Tibial nerve (tissue), 4 donors: ENCODE measurements around the gene FGF14.

Source experiments
- CTCF ChIP-seq, 5 experiments: fragments of 200-600 bp in 3 of 5; fragments of 450-650 bp in 2 of 5; sonication (generic) in 3 of 5; IDR thresholded peaks; one replicate each; pipeline ENCODE4 v1.5.1; 2016 to 2019; ENCODE audit warnings: antibody characterized with exemption in 5 of 5, mild to moderate bottlenecking in 3 of 5, moderate library complexity in 2 of 5
- EP300 ChIP-seq, 2 donors: sonication (generic); formaldehyde crosslinking; IDR thresholded peaks; one replicate each; pipeline ENCODE4 v1.6.1; 2017; ENCODE audit warnings: antibody characterized with exemption in 2 of 2, mild to moderate bottlenecking in 1 of 2
- POLR2A ChIP-seq, 2 donors: fragments of 450-650 bp; IDR thresholded peaks; one replicate each; pipeline ENCODE4 v1.6.1; 2017; ENCODE audit warnings: antibody characterized with exemption in 2 of 2, mild to moderate bottlenecking in 2 of 2, moderate library complexity in 2 of 2

GRCh38 chr13:101946401-101946800 is 455.4 kb downstream of the FGF14 start:
- TF ChIP-seq EP300 (IDR thresholded peaks at IDR 0.05) (no peak), POLR2A (IDR thresholded peaks at IDR 0.05) (no peak), CTCF (IDR thresholded peaks at IDR 0.05) (no peak)
